T-helper 1 cell treated with Interleukin-12 subunit alpha and Interleukin-12 subunit beta and Interleukin-4 antibody, amounts not matched to agents 30 μg/mL and 1 μg/mL, for 36 hours (primary cell): ENCODE results near the gene NAA20.

Experiments used
- H3K27ac Mint-ChIP-seq: one replicate; pipeline ENCODE4 v1.8.0; 2021; ENCODE audit warnings: mild to moderate bottlenecking, mixed read lengths
- H3K27me3 Mint-ChIP-seq: one replicate; pipeline ENCODE4 v1.8.0; 2021; ENCODE audit warnings: low read depth, mixed read lengths
- H3K36me3 Mint-ChIP-seq: one replicate; pipeline ENCODE4 v1.8.0; 2021; ENCODE audit warnings: low read depth, mixed read lengths
- H3K4me1 Mint-ChIP-seq: one replicate; pipeline ENCODE4 v1.8.0; 2021; ENCODE audit warnings: low read depth, mixed read lengths
- H3K4me3 Mint-ChIP-seq: one replicate; pipeline ENCODE4 v1.8.0; 2021; ENCODE audit warnings: mild to moderate bottlenecking, moderate library complexity, mixed read lengths
- H3K9me3 Mint-ChIP-seq: one replicate; pipeline ENCODE4 v1.8.0; 2021; ENCODE audit warnings: mixed read lengths

NAA20 gene

DNA sequence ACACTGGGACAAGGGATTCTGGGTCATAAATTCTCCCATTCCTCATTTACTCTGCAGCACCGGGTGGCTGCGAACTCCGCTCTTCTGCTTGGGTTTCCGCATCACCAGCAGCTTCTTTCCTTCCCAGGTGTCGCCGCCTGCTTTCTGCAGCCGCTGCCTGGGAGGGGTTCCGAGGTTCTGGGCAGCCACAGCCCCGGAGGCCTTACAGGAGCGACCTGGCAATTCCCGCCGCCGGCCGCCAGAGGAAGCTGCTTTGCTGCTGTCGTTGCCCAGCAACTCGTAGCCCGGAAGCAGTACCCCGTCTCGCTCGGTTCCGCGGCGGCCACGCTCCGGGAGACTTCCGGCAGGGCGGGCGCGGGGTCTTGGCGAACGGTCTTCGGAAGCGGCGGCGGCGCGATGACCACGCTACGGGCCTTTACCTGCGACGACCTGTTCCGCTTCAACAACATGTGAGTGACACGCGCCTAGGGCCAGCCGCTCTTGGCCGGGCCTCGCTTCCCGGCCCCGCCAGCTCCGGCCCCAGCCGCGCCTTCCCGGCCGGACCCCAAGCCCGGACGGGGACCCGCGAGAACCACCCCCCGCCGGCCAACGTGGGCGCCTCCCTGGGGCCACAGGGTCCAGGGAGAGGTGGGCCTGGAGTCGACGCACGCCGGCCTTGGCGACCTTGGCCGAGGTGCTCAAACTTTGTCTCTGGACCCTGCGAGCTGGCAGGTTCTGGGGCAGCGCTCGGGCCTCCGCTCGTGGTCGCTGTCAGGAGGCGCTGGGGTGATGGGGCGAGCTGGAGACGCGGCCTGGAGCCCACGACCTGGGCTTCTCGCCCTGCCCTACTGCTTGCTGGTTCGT is at the start of gene NAA20:
NAA20 (plus strand) TSS at position 362 of the 843 bp plus-strand sequence; CDS start at position 397, 35 bp downstream.
- no peaks in the 10 kb centered on the region for H3K9me3 Mint-ChIP-seq
- H3K27ac Mint-ChIP-seq = peak within 1 kb of the TSS; percentile 83
- H3K4me1 Mint-ChIP-seq = peaks cover 44% of the 10 kb centered on the region
- peak within 1 kb of the TSS; percentile 89 for H3K4me3 Mint-ChIP-seq
- peaks cover 4% of the 10 kb centered on the region for H3K36me3 Mint-ChIP-seq
- H3K27me3 Mint-ChIP-seq = no peaks in the 10 kb centered on the region

DNA sequence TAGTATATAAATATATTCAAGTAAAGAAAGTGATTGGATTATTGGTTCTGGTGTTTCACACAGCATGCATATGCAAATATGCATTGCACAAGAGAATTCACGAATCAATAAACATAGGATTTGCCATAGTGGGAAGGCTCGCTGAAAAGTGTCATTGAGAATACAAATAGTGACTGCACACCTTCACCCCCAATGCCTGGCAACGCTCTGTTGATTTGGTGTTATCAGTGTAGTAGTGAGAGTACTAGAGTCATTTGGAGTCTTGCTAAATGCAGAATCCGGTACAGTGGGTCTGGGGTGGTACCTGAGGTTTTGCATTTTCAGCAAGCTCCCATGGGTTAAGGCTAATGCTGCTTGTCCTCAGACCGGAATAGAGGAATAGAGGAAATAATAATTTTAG is 49.7 kb upstream of the NAA20 start:
- no peak overlapping the region for H3K4me3 Mint-ChIP-seq
- H3K36me3 Mint-ChIP-seq = no peaks in the 10 kb centered on the region
- no peaks in the 10 kb centered on the region for H3K9me3 Mint-ChIP-seq
- H3K27me3 Mint-ChIP-seq = no peaks in the 10 kb centered on the region
- peaks cover 3% of the 10 kb centered on the region for H3K4me1 Mint-ChIP-seq
- no peak overlapping the region for H3K27ac Mint-ChIP-seq

- Mint-ChIP-seq H3K27me3 (no peaks in the 10 kb centered on the region), H3K4me3 (no peak overlapping the region), H3K27ac (no peak overlapping the region), H3K9me3 (no peaks in the 10 kb centered on the region), H3K36me3 (no peaks in the 10 kb centered on the region), H3K4me1 (peaks cover 3% of the 10 kb centered on the region)
Measured at GRCh38 chr20:19968028-19968427, 49.1 kb upstream of the NAA20 start.

DNA sequence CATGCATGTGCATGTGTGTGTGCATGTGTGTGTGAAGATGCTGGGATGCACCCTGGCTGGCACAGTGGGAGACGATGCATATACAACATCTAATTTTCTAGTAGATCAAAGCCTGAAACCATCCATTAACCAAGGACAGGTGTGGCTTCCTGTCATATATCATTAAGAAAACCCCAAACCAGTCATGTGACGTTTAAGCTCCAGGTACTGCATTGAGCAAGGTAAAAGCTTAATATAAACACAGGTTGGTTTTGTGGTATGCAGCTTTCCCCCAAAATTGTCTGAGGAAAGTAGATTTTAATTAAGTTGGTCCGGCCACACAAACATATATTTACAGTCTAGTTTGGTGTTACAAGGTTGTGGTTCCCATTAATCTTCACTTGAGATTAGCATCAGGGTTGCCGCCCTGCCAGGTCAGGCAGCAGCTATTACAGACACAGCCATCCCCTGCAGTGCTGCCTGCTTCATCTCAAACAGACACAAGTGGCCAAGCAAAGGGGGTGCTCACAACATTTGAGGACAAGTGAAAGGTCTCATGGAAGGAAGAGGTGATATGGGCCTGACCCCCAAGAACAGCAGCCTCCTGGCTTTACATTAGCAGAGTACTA is 48.6 kb upstream of the NAA20 start:
- Mint-ChIP-seq H3K9me3 (no peaks in the 10 kb centered on the region), H3K27ac (no peak overlapping the region), H3K4me3 (no peak overlapping the region), H3K27me3 (no peaks in the 10 kb centered on the region), H3K36me3 (no peaks in the 10 kb centered on the region), H3K4me1 (peaks cover 3% of the 10 kb centered on the region)

GRCh38 chr20:19969106-19969505 is 48.1 kb upstream of the NAA20 start:
- Mint-ChIP-seq H3K27ac (no peak overlapping the region), H3K4me1 (peaks cover 3% of the 10 kb centered on the region), H3K9me3 (no peaks in the 10 kb centered on the region), H3K27me3 (no peaks in the 10 kb centered on the region), H3K36me3 (no peaks in the 10 kb centered on the region), H3K4me3 (no peak overlapping the region)

- H3K27me3 Mint-ChIP-seq = no peaks in the 10 kb centered on the region
- H3K4me1 Mint-ChIP-seq = peaks cover 3% of the 10 kb centered on the region
- H3K4me3 Mint-ChIP-seq = no peak overlapping the region
- H3K9me3 Mint-ChIP-seq = no peaks in the 10 kb centered on the region
- H3K27ac Mint-ChIP-seq = no peak overlapping the region
- no peaks in the 10 kb centered on the region for H3K36me3 Mint-ChIP-seq
Measured at GRCh38 chr20:19969507-19970255, 47.5 kb upstream of the NAA20 start.

- no peak overlapping the region for H3K27ac Mint-ChIP-seq
- H3K4me1 Mint-ChIP-seq = peaks cover 3% of the 10 kb centered on the region
- H3K36me3 Mint-ChIP-seq = no peaks in the 10 kb centered on the region
- H3K27me3 Mint-ChIP-seq = no peaks in the 10 kb centered on the region
- no peaks in the 10 kb centered on the region for H3K9me3 Mint-ChIP-seq
- H3K4me3 Mint-ChIP-seq = no peak overlapping the region
Measured at GRCh38 chr20:19970256-19970765, 46.9 kb upstream of the NAA20 start.

GRCh38 chr20:19971116-19971515 is 46.0 kb upstream of the NAA20 start:
- H3K27ac Mint-ChIP-seq = no peak overlapping the region
- H3K4me1 Mint-ChIP-seq = peaks cover 3% of the 10 kb centered on the region
- H3K9me3 Mint-ChIP-seq = no peaks in the 10 kb centered on the region
- H3K36me3 Mint-ChIP-seq = no peaks in the 10 kb centered on the region
- H3K4me3 Mint-ChIP-seq = no peak overlapping the region
- H3K27me3 Mint-ChIP-seq = no peaks in the 10 kb centered on the region

- H3K27me3 Mint-ChIP-seq = peaks cover 3% of the 10 kb centered on the region
- no peaks in the 10 kb centered on the region for H3K9me3 Mint-ChIP-seq
- no peak overlapping the region for H3K27ac Mint-ChIP-seq
- no peak overlapping the region for H3K4me3 Mint-ChIP-seq
- no peaks in the 10 kb centered on the region for H3K36me3 Mint-ChIP-seq
- peaks cover 3% of the 10 kb centered on the region for H3K4me1 Mint-ChIP-seq
Measured at GRCh38 chr20:19973961-19974629, 43.1 kb upstream of the NAA20 start.

DNA sequence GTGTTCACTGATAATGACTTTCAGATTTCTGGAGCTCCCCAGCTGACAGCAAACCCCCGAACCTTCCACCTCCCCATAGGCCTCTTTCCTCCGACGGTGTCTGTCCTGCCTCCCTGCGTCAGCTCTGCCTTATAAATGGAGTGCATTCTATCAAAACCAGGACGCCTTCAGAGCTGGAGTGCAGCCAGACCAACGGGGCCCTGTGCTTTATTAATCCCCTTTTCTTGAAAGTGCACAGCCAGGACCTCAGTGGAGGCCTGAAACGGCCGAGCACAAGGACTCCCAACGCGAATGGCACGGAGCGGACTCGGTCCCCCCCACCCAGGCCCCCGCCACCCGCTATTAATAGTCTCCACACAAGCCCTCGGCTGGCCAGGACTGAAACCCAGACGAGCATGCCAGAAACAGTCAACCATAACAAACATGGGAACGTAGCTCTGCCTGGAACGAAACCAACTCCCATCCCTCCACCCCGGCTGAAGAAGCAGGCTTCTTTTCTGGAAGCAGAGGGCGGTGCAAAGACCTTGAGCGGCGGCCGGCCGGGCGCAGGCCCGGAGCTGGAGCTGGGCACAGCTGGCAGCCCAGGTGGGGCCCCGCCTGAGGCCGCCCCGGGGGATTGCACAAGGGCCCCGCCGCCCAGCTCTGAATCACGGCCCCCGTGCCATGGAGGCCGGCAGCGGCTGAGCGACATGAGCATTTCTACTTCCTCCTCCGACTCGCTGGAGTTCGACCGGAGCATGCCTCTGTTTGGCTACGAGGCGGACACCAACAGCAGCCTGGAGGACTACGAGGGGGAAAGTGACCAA is 42.3 kb upstream of the NAA20 start:
- no peak overlapping the region for H3K27ac Mint-ChIP-seq
- H3K4me1 Mint-ChIP-seq = peaks cover 3% of the 10 kb centered on the region
- no peaks in the 10 kb centered on the region for H3K9me3 Mint-ChIP-seq
- no peaks in the 10 kb centered on the region for H3K36me3 Mint-ChIP-seq
- peaks cover 3% of the 10 kb centered on the region for H3K27me3 Mint-ChIP-seq
- H3K4me3 Mint-ChIP-seq = no peak overlapping the region

DNA sequence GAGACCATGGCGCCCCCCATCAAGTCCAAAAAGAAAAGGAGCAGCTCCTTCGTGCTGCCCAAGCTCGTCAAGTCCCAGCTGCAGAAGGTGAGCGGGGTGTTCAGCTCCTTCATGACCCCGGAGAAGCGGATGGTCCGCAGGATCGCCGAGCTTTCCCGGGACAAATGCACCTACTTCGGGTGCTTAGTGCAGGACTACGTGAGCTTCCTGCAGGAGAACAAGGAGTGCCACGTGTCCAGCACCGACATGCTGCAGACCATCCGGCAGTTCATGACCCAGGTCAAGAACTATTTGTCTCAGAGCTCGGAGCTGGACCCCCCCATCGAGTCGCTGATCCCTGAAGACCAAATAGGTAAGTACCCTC is 41.7 kb upstream of the NAA20 start:
- Mint-ChIP-seq H3K36me3 (no peaks in the 10 kb centered on the region), H3K4me1 (peaks cover 3% of the 10 kb centered on the region), H3K4me3 (no peak overlapping the region), H3K27me3 (peaks cover 3% of the 10 kb centered on the region), H3K9me3 (no peaks in the 10 kb centered on the region), H3K27ac (no peak overlapping the region)

DNA sequence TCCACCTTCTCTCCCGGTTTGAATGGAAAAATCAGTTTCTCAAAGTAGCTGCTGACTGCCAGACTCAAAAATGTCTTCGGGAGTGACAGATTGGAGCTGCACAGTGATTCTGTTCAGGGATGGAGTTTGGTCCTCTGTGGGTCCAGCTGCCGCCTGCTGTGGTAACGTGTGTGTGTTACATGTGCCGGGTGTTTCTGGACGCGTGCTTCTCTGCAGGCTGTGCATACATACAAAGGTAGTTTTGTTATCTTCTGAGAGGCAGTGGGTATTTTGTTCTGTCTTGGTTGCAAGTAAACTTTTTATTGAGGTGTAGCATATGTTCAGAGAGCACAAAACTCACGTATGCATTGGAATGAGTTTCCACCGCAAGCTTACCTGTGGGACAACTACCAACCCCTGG is 41.3 kb upstream of the NAA20 start:
- Mint-ChIP-seq H3K27ac (no peak overlapping the region), H3K9me3 (no peaks in the 10 kb centered on the region), H3K4me1 (peaks cover 3% of the 10 kb centered on the region), H3K27me3 (peaks cover 3% of the 10 kb centered on the region), H3K4me3 (no peak overlapping the region), H3K36me3 (no peaks in the 10 kb centered on the region)

- no peaks in the 10 kb centered on the region for H3K36me3 Mint-ChIP-seq
- no peaks in the 10 kb centered on the region for H3K9me3 Mint-ChIP-seq
- H3K27me3 Mint-ChIP-seq = peaks cover 3% of the 10 kb centered on the region
- H3K27ac Mint-ChIP-seq = no peak overlapping the region
- H3K4me3 Mint-ChIP-seq = no peak overlapping the region
- peaks cover 3% of the 10 kb centered on the region for H3K4me1 Mint-ChIP-seq
Measured at GRCh38 chr20:19976595-19977372, 40.4 kb upstream of the NAA20 start.
